GM21526 (cell line): ENCODE results near the gene PPP1R17.

Experiments
- ATAC-seq: cut with Tn5 transposase; IDR thresholded peaks from one replicate; pipeline ENCODE4 v1.9.1; 2021; ENCODE audit warnings: moderate library complexity; ENCODE audit not compliant: unreplicated experiment, low FRiP score

The PPP1R17 gene

GRCh38 chr7:31695859-31696614 lies 9.0 kb downstream of the PPP1R17 start:
- ATAC-seq: no peak

GRCh38 chr7:31699050-31699449 lies 12.0 kb downstream of the PPP1R17 start:
- ATAC-seq: no peak

GRCh38 chr7:31702354-31702753 lies 15.3 kb downstream of the PPP1R17 start:
- no peak for ATAC-seq

GRCh38 chr7:31705377-31705776 lies 18.4 kb downstream of the PPP1R17 start:
- ATAC-seq: no peak

GRCh38 chr7:31707089-31707488 lies 20.1 kb downstream of the PPP1R17 start:
- no peak for ATAC-seq

- no peak for ATAC-seq
These were observed 23.2 kb downstream of the PPP1R17 start for GRCh38 chr7:31710171-31710570.

GRCh38 chr7:31716355-31716754 lies 29.3 kb downstream of the PPP1R17 start:
- no peak for ATAC-seq

GRCh38 chr7:31720366-31720765 lies 33.4 kb downstream of the PPP1R17 start:
- ATAC-seq: no peak

GRCh38 chr7:31724696-31725095 lies 37.7 kb downstream of the PPP1R17 start:
- no peak for ATAC-seq

GRCh38 chr7:31729195-31729804 lies 42.3 kb downstream of the PPP1R17 start:
- ATAC-seq: no peak

GRCh38 chr7:31734456-31734855 lies 47.4 kb downstream of the PPP1R17 start:
- ATAC-seq: no peak

GRCh38 chr7:31735991-31736982 lies 49.3 kb downstream of the PPP1R17 start:
- peak; percentile 74 for ATAC-seq

GRCh38 chr7:31741852-31742251 lies 54.8 kb downstream of the PPP1R17 start:
- no peak for ATAC-seq

GRCh38 chr7:31744294-31744874 lies 57.4 kb downstream of the PPP1R17 start:
- ATAC-seq: peak; percentile 89

- ATAC-seq: no peak
These were observed 60.5 kb downstream of the PPP1R17 start for GRCh38 chr7:31747553-31747952.

- no peak for ATAC-seq
These were observed 61.1 kb downstream of the PPP1R17 start for GRCh38 chr7:31748084-31748483.

- ATAC-seq: no peak
These were observed 64.7 kb downstream of the PPP1R17 start for GRCh38 chr7:31751726-31752125.
